SK-N-SH treated with all-trans-retinoic acid at 6 μM for 48 hours (cell line): ENCODE results near the gene MKI67.

Source experiments
- CSRNP3 ChIP-seq: fragments of 250-450 bp; sonication (Bioruptor Pico); IDR thresholded peaks from 2 replicates; pipeline ENCODE4 v1.5.1; 2021; ENCODE audit warnings: mild to moderate bottlenecking, moderate library complexity
- ISL1 ChIP-seq: fragments of 250-450 bp; sonication (Bioruptor Pico); IDR thresholded peaks from 2 replicates; pipeline ENCODE4 v2.1.2; 2022; ENCODE audit warnings: mild to moderate bottlenecking, moderate library complexity
- PATZ1 ChIP-seq: fragments of 250-450 bp; sonication (Bioruptor Pico); IDR thresholded peaks from 2 replicates; pipeline ENCODE4 v1.8.0; 2020; ENCODE audit warnings: mild to moderate bottlenecking, moderate library complexity, borderline replicate concordance
- RARB ChIP-seq: fragments of 250-450 bp; sonication (Bioruptor Pico); IDR thresholded peaks from 2 replicates; pipeline ENCODE4 v1.8.0; 2021; ENCODE audit warnings: mild to moderate bottlenecking, moderate library complexity
- TSHZ2 ChIP-seq: fragments of 250-450 bp; sonication (Bioruptor Pico); IDR thresholded peaks from 2 replicates; pipeline ENCODE4 v1.5.0; 2020; ENCODE audit warnings: mild to moderate bottlenecking, moderate library complexity
- ZFP30 ChIP-seq: fragments of 450-650 bp; formaldehyde crosslinking; IDR thresholded peaks from 2 replicates; pipeline ENCODE4 v1.5.0; 2022; ENCODE audit warnings: mild to moderate bottlenecking, moderate library complexity
- ZNF70 ChIP-seq: fragments of 450-650 bp; formaldehyde crosslinking; IDR thresholded peaks from 2 replicates; pipeline ENCODE4 v1.5.0; 2020; ENCODE audit warnings: mild to moderate bottlenecking, moderate library complexity
- ZNF8 ChIP-seq: fragments of 450-650 bp; formaldehyde crosslinking; IDR thresholded peaks from 2 replicates; pipeline ENCODE4 v1.5.0; 2020; ENCODE audit warnings: mild to moderate bottlenecking, moderate library complexity

GRCh38 chr10:128070721-128071416 is 55.4 kb downstream of the MKI67 start:
- TF ChIP-seq ZNF8 (CRISPR knock-in tag) (no peak), RARB (CRISPR knock-in tag) (no peak), CSRNP3 (CRISPR knock-in tag) (no peak), PATZ1 (CRISPR knock-in tag) (no peak), ZFP30 (CRISPR knock-in tag) (no peak), TSHZ2 (no peak), ISL1 (CRISPR knock-in tag) (no peak), ZNF70 (no peak)
